Stimulated activated CD4-positive, alpha-beta T cell treated with anti-CD3 and anti-CD28 coated beads, Interleukin-15, amount 100 ng/mL, for 48 hours (primary cell): ENCODE results near the gene TRAT1.
"Not testable (repeated sequence)": the region's sequence is repeated elsewhere in the genome, so short reads cannot be mapped to it uniquely, and the experiment has no call there.

Experiments used
- DNase-seq, 2 donors: peaks; one replicate each; pipeline ENCODE4 v3.0.0-alpha.2; 2020; ENCODE audit warnings: low read depth in 2 of 2

The TRAT1 gene

GRCh38 chr3:108822123-108822897 lies at the start of gene TRAT1:
Gene TRAT1, plus strand, starts transcription at chr3:108822786. Its CDS starts 142 bp downstream, at chr3:108822928.
- no peak for DNase-seq

GRCh38 chr3:108775649-108776048 lies 46.9 kb upstream of the TRAT1 start:
- no peak for DNase-seq

GRCh38 chr3:108779496-108779895 lies 43.1 kb upstream of the TRAT1 start:
- DNase-seq: no peak

- peak; percentile 1 to 7 for DNase-seq
These were observed 42.4 kb upstream of the TRAT1 start for GRCh38 chr3:108780235-108780634.

- no peak for DNase-seq
These were observed 31.1 kb upstream of the TRAT1 start for GRCh38 chr3:108791473-108791872.

GRCh38 chr3:108804437-108804836 lies 18.1 kb upstream of the TRAT1 start:
- DNase-seq: no peak

GRCh38 chr3:108804966-108805365 lies 17.6 kb upstream of the TRAT1 start:
- no peak for DNase-seq

- no peak for DNase-seq
These were observed 16.3 kb upstream of the TRAT1 start for GRCh38 chr3:108806316-108806715.

- peak; percentile 41 to 47 for DNase-seq
These were observed 4.2 kb upstream of the TRAT1 start for GRCh38 chr3:108818404-108818803.

GRCh38 chr3:108820586-108820985 lies 2.0 kb upstream of the TRAT1 start:
- DNase-seq: no peak

GRCh38 chr3:108823227-108823626 lies 641 bp downstream of the TRAT1 start:
- no peak for DNase-seq

GRCh38 chr3:108823803-108824202 lies 1.2 kb downstream of the TRAT1 start:
- not testable (repeated sequence) for DNase-seq

- no peak for DNase-seq
These were observed 4.0 kb downstream of the TRAT1 start for GRCh38 chr3:108826309-108827187.

GRCh38 chr3:108830381-108830780 lies 7.8 kb downstream of the TRAT1 start:
- no peak for DNase-seq

GRCh38 chr3:108830991-108831614 lies 8.5 kb downstream of the TRAT1 start:
- no peak for DNase-seq

- DNase-seq: no peak
These were observed 11.0 kb downstream of the TRAT1 start for GRCh38 chr3:108833611-108834010.

GRCh38 chr3:108834551-108834950 lies 12.0 kb downstream of the TRAT1 start:
- no peak for DNase-seq

- DNase-seq: peak in 1 of 2 donors; percentile 19
These were observed 12.5 kb downstream of the TRAT1 start for GRCh38 chr3:108835101-108835500.

GRCh38 chr3:108838436-108838835 lies 15.8 kb downstream of the TRAT1 start:
- DNase-seq: peak; percentile 45 to 50

GRCh38 chr3:108845709-108846293 lies 23.2 kb downstream of the TRAT1 start:
- DNase-seq: no peak

GRCh38 chr3:108847187-108847586 lies 24.6 kb downstream of the TRAT1 start:
- no peak for DNase-seq

GRCh38 chr3:108849075-108849474 lies 26.5 kb downstream of the TRAT1 start:
- DNase-seq: no peak
